ENCODE data around the gene BTG2.
"Not testable (repeated sequence)": the region's sequence is repeated elsewhere in the genome, so short reads cannot be mapped to it uniquely, and the experiment has no call there.

The BTG2 gene

DNA sequence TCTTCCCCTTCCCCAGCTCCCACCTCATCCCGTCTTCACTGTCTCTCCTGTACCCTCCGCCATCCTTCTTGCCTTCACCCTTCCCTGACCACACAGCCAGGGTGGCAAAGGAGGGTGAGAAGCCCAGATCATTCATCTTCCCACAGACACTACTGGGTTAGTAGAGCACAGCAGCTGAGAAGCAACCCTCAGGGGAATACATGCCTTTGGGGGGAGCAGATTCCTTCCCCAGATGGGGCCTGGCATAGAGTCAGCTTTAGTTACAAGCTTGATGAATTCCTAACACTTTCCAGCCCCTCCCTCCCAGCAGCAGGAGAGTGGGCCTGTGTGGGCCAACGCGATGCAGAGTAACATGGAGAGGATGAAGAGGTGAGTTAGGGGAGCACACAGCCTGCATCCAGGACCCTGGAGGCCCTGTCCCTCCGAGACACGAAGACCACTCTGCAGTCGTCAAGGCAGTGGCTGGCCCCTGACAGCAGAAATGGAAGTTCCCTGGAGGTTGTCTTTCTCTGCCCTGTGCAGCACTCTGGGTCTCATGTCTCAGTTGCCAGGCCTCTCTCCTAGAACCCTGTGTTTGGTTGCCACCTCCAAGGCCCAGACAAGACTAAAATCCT lies 8.8 kb upstream of the BTG2 start:
- no peak for DNase-seq

- DNase-seq: no peak
Observed at GRCh38 chr1:203299169-203299568, 6.2 kb upstream of the BTG2 start.

DNA sequence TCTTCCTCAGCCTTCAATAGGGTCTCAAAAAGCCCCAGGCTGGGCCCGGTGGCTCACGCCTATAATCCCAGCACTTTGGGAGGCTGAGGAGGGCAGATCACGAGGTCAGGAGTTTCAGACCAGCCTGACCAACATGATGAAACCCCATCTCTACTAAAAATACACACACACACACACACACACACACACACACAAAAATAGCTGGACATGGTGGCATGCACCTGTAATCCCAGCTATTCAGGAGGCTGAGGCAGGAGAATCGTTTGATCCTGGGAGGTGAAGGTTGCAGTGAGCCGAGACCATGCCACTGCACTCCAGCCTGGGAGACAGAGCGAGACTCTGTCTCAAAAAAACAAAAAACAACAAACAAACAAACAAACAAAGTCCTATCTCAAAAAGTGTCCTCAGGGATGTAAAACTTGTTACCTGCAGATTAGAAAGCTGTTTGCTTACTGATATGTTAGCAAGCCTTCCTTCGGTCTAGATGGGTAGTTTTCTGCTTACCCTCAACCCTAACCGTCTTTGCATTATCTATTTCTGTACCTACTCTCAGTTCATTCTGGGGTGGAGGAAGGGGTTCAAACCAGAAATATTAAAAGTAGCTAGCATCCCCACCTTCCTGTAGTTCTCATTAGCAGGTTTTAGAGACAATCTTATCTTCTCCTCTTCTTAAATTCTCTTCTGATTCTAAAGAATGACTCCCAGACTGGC lies 5.4 kb upstream of the BTG2 start:
- DNase-seq: not testable (repeated sequence)

- DNase-seq: no peak
Observed at GRCh38 chr1:203300441-203301330, 4.6 kb upstream of the BTG2 start.

DNA sequence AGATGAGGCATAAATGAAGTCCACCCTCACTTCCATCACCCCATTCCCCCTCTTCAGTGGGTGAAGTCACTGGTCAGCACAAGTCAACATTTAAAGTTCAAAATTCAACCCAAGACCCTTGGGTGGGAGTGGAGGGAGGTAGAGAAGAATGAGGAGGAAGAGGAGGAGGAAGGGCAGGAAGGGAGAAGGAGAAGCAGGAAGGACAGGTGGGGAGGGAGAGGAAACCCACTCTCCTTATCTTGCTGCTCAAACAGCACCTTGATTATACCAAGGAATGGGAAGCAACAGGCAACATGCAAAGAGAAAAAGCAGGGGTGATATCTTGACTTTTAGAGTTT lies 4.0 kb upstream of the BTG2 start:
- DNase-seq: no peak

DNA sequence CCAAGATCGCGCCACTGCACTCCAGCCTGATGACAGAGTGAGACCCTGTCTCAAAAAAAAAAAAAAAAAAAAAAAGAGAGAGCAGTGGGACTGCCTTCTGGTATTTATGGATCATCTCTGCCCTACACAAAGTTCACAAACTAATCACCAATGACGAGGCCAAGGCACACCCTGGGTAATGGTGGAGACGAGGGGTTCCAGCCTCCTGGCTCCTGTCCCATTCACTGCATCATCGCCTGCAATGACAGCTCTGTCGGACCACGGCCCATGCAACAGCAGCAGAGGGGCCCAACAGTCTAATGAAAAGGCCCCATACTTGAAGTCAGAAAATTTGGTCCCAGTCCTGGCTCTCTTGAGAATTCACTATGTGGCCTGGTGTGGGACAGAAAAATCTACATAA lies 2.9 kb upstream of the BTG2 start:
- no peak for DNase-seq

DNA sequence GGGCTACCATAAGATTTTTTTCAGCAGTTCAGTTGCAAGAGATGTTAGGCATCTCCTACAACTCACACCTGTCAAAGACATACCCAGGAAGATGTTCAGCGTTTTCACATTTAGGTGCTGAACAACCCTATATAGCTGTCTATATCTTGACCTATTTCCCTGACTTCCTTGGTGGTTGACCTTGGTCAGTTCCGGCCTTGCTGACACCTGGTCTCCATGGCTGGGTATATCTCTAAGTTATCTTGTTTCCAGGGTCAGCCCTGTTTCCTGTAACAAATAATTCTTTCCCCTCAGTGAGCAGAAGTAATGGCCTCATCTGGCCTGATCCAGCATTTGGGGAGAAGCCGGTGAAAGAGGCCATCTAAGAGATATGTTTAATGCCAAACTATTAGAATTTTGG lies 2.4 kb upstream of the BTG2 start:
- no peak for DNase-seq

- DNase-seq: no peak
Observed at GRCh38 chr1:203304391-203304918, 864 bp upstream of the BTG2 start.

GRCh38 chr1:203305809-203306088 lies 430 bp downstream of the BTG2 start:
- no peak for DNase-seq

DNA sequence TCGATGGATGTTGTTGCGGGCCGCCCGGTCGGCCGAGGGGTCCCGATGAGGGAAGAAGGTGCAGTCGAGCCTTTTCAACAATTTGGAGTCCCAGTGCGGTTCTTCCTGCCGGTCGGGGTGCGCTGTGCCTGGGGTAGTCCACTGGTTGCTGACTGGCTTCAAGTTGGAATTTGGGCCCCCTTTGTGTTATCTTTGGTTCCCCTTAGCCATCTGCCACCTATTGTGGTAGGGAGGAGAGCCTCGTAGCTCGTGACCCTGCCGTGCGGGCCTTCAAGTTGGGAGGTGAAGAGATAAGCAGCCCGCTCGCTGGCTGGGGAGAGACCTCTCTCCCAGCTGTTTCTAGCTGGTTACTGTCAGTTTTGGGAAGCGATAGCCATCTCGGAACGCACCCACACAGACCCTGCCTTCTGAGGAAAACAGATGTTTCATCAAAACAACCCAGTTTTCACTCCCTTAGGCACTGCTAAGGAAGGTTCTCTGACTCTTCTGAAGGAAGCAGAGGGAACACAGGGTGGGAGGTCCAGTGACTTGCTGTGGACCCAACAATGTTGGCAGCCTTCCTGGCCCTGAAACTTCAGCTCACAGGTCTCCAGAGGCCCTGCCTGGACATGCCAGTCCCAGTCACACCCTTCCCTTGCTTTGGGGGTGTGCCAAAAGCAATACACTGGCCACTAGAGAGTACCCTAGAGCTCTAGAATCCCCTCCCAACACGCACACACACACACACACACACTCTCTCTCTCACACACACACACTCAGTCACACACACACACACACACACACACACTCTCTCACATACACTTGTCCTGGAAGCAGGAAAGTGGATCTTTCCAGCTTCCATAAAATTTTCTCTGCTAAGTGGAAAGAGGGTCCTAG lies 1.0 kb downstream of the BTG2 start:
- peak in 1 of 4 experiments; percentile 24 for DNase-seq

DNA sequence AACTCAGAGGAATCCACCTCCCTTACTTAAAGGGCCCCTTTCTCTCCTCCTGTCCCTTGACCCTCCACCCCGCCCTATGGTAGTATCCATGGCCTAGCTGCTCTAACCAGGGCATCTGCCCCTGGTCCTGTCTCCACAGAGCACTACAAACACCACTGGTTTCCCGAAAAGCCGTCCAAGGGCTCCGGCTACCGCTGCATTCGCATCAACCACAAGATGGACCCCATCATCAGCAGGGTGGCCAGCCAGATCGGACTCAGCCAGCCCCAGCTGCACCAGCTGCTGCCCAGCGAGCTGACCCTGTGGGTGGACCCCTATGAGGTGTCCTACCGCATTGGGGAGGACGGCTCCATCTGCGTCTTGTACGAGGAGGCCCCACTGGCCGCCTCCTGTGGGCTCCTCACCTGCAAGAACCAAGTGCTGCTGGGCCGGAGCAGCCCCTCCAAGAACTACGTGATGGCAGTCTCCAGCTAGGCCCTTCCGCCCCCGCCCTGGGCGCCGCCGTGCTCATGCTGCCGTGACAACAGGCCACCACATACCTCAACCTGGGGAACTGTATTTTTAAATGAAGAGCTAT lies 1.7 kb downstream of the BTG2 start:
- peak in 2 of 4 experiments; percentile 13 to 32 for DNase-seq

GRCh38 chr1:203307641-203308126 lies 2.4 kb downstream of the BTG2 start:
- DNase-seq: no peak

GRCh38 chr1:203308328-203308922 lies 3.1 kb downstream of the BTG2 start:
- DNase-seq: no peak

DNA sequence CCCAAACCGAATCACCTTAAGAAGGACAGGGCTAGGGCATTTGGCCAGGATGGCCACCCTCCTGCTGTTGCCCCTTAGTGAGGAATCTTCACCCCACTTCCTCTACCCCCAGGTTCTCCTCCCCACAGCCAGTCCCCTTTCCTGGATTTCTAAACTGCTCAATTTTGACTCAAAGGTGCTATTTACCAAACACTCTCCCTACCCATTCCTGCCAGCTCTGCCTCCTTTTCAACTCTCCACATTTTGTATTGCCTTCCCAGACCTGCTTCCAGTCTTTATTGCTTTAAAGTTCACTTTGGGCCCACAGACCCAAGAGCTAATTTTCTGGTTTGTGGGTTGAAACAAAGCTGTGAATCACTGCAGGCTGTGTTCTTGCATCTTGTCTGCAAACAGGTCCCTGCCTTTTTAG lies 3.6 kb downstream of the BTG2 start:
- no peak for DNase-seq

- no peak for DNase-seq
Observed at GRCh38 chr1:203311368-203312301, 6.3 kb downstream of the BTG2 start.

- DNase-seq: not testable (repeated sequence)
Observed at GRCh38 chr1:203314025-203314759, 8.9 kb downstream of the BTG2 start.

DNA sequence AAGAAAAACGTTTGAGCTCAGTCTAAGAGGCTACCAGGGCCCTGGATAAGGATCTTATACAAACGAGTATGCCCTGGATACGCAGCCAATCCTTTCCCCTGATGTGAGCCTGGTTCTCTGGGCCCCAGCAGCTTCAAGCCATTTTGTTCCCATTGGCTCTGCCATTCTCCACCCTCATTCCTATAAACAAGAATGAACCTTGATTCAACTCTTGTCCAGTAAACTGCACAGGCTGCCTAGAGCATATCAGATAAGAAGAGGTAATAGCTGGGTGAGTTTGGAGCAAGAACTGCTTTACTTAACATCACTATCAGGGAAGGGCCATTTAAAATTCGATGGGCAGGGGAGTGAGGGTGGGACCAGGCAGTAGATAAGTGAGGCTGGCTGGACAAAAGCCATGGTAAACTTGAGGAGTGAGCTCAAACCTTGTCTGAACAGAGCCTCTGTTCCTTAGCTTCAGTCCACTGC lies 11.3 kb downstream of the BTG2 start:
- no peak for DNase-seq

DNA sequence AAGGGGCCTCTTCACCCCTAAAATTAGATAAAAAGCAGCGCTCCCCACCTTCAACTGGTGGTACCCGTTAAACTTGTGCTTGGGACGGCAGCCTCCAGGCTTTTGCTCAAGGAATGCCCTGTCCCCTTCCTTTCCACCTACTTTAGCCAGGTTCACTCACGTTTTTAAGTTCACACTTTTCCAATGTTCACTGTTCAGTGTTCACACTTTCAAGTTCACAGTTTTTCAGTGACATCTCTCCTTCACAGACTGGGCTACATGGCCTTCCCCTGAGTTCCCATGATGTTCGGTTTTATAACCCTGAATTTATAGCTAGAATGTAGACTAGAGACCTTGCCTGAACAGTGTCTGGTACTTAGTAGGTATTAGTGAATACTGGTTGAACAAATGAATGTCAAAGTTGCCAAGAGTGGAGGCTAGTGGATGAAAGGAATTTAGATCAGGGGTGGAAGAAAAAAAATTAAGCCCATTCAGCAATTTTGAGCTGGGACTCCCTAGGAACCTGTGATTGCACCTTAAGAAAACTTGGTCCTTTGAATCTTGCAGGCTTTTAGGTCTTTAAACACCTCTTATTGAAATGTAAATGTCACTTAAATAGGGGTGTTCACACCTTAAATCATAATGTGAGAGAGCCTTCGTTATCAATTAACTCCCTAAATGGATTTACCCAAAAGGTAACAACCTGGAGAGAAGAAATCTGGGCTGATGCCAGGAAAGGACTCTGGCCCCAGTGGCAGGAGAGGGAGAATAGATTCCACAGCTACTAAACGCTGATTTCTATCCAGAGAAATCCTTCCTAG lies 12.3 kb downstream of the BTG2 start:
- DNase-seq: no peak

DNA sequence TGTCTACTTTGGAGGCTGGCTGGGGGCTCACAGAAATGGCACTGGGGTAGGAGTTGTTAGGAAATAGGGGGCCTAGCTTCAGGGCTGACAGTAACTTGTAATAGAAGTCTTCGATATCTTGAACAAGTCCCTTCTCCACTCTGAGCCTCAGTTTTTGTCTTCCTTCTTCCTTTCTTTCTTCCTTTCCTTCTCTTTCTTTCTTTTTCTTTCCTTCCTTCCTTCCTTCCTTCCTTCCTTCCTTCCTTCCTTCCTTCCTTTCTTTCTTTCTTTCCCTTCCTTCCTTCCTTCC lies 12.9 kb downstream of the BTG2 start:
- DNase-seq: no peak
